HG03469 (cell line): Measurements from ENCODE around the gene L3MBTL4.

ENCODE experiments used
- ATAC-seq: cut with Tn5 transposase; IDR thresholded peaks from one replicate; pipeline ENCODE4 v1.9.1; 2021; ENCODE audit warnings: mild to moderate bottlenecking, moderate library complexity, moderate number of reproducible peaks; ENCODE audit not compliant: unreplicated experiment

L3MBTL4 gene

DNA sequence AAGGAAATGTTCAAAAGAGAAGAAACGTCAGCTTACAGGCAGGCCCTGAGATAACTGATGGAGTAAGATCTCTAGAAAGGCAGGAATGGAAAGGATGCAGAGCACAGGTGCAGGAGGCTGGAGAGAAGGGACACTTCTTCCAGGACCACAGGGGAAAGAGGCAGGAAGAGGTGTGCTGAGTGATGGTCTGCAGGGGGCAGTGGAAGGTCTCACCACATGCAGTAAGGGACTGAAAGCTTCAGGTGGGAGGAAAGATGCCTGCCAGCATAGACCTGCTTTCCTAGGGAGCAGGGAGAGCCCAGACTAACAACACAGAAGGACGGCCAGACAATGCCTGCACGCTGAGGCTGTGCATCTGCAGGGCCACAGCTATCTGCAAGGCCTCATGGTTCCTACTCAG, 156.8 kb downstream of the L3MBTL4 start:
- ATAC-seq = no peak

DNA sequence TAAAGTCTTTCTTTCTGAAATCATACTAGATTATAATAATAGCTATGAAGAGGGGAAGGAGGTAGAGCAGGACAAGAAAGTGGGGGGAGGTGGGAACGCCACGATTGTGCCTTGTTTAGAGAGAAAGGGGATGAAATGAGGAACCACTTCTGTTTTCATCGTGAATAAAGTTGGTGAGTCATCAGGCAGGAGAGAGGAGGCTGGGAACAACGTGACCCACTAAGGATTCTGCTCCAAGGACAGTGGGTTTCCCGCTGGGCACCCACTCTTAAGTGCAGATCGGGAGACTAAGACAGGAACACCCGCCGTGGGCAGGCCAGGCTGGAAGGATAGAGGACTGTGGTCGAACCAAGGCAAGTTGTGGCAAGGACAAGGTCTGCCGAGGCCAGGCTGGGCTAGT, 158.2 kb downstream of the L3MBTL4 start:
- no peak for ATAC-seq

DNA sequence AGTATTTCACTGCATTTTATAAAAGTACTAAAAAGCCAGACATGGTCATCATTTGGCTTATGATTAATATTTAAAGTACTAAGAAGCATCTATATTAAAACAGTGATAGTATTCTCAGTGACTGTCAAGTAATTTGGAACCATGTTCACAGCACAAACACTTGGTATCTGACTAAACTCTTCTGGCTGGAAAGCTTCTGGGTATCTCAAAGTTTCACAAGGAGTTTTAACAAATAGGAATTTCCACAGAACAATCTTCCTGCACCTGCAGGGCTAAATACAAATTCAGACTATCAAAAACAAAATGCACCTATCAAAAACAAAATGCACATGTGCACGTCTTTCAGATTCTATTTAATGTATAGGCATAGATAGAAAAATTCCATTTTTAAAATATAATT, 158.8 kb downstream of the L3MBTL4 start:
- ATAC-seq = no peak

DNA sequence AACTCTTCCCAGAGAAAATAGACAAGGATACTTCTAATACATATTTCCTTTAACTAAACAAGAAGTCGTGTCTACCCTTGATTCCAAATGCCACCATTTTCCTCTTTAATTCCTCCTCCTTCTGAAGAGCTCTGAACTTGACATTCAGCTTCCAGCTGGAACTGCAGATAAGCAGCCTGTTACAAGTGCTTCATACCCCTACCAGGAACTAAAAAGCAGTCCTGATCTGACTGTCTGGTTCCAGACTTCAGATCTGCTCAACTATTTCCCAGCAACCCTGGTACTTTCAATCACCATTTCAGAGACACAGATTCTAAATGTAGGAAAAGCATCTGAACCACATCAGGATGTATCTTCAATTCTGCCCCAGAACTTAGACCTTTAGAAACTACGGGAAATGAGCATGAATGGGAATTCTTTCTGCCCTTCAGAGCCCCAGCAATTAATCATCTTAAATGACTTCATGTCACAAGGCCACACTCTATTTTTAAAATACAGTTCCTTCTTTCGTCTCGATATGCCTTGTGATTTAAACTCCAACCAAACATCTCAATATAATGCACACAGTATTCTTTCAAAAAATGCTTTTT, 159.5 kb downstream of the L3MBTL4 start:
- peak; percentile 48 for ATAC-seq

DNA sequence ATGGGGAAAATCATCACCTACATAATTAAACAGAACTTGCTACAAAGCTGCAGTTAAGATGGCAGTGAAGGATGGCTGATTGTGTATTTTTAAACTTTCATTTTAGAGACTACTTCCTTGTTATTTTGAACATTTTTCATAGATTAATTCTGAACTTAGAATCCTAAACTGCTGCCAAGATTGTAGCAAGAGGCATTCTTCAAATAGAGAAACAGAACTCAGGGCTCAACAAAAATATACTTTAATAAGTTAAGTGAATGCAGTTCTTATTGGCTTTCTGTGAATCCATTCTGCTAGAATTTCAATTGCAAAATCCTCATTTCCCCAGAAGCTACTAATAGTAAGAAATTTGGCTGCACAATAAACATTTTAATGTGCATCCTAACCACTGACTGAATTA, 160.3 kb downstream of the L3MBTL4 start:
- no peak for ATAC-seq

DNA sequence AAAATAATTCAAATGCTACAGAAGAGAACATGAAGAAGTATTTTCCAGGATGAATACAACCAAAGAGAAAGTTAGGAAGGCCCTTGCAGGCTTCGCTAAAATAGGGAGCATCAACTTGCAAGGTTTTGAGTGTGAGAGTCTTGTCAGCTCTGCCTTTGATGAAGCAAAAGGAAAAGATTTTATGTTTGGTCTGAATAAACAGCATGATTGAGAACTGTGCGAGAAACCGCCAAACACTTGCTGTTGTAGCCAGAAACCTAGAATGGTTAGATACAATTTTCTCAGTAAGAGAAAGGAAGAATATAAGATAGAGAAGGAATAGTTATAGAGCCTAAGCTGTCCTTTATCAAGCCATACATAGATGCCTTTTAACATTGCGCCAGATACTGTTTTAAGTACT, 163.6 kb downstream of the L3MBTL4 start:
- ATAC-seq = no peak

DNA sequence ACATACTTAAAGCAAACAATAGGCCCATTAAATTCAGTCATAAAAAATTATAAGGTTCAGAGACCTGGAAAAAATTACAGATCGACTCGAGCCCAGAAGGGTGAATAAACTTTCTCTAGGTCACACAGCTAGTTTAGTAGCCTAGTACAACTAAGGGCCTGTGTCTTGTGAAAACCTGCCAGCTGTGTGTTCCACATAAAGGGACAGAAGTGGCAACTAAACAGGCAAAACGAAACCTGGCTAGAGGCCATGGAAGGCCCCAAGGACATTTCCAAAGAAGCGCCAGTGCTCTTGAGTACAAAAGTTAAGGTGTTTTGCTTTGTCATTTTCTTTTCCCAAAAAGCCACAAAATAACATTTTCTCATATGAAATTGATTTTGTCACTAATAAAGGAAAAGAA, 164.9 kb downstream of the L3MBTL4 start:
- ATAC-seq = no peak

DNA sequence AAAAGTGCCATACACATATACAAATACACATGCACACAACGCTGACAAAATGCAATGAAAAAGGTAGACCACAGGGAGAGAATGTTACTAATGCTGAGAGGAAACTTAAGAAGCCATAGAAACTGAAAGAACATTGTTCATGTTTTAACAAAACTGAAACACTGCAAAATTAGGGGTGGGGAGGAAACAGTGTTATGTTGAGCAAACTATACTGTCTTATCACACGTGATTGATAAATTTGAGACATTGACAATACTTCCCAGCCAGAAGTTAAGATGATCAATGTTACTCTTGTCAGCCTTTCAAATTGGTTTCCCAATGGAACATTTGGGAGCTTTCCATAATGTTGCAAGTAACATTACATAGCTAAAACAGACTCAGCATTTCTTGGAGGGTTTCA, 165.5 kb downstream of the L3MBTL4 start:
- ATAC-seq = peak; percentile 89

DNA sequence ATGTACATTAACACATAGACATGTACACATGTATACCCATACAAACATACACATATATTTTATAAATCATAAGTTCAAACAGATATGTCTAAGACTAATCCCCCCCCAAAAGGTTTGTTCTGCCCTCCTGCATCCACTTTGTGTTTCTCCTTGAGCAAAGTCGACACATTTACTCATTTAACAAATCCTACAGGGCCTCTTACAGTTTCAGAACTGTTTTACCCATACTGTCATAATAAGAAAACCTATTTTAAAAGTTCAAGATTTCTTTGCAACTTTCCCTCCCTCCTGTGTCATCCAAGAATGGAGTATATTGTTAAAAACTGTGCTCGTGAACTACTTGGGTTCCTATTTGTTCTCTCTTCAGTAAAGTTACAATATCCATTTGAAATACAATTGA, 166.7 kb downstream of the L3MBTL4 start:
- ATAC-seq = peak; percentile 39

DNA sequence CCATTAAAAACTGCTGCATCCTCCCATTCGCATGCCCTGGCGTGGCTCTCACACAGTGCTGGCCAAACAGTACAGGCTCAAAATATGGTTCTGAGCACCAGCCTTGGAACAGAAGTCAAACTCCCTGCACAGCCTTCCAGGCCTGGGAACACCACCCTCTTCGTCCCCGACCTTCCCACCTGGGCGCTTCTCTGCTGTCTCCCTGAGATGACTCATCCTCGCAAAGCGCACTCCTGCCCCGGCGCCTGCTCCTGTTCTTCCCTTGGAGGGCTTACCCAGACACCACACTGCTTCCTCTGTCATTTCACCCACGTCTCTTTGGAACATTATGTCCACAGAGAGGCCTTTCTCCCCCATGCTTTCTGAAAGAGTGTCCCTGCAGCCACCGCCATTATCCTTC, 172.7 kb downstream of the L3MBTL4 start:
- no peak for ATAC-seq

DNA sequence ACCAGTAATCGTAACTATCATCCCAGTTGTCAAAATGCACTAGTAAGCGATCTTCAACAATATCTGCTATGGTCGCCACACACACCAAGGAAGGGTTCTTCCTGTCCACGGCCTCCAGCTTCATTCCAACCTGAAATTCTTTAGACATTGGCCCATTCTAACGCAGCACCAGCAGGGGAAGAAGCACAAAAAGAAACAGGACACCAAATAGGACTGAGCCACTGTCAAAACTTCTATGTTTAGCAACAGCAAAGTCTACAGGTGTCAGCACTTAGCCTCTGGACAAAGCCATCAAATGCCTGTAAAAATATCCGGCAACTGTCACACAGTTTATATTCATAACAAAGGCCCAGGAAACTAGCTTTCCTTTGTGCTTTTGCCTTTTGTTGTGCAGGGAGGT, 175.0 kb downstream of the L3MBTL4 start:
- no peak for ATAC-seq

DNA sequence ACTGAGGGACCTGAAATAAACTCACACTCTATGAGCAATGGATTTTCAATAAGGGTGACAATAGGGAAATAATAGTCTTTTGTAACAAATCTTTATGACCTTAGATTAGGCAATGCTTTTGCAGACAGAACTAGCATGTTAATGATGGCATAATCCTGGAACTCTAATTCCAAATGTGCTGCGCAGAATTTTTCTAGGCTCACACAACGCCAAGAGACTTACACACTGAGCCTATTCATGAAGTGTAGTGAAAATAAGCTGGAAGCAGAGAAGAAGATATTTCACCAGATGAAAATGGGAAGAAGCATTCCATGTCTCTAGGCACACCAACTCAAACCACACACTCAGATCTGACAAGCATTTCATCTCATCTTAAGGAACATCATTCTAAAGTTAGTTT, 178.5 kb downstream of the L3MBTL4 start:
- no peak for ATAC-seq

DNA sequence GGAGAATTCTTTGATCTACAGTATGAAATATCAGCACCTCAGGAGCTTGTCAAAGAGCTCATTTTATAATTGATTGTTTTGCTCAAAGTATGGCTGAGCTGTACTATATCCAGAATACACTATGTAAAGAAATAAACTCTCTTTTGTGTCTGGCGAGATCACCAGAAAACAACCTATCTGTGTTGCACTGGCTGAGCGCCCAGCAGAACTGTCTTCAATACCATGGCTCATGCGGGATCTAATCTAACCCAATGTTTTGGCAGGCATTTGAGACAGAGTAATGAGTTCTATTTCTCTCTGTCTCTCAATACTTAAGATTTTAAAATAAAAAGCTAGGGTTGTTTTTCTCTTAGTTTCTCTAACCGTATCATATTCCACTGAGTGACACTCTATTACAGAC, 192.4 kb downstream of the L3MBTL4 start:
- no peak for ATAC-seq

DNA sequence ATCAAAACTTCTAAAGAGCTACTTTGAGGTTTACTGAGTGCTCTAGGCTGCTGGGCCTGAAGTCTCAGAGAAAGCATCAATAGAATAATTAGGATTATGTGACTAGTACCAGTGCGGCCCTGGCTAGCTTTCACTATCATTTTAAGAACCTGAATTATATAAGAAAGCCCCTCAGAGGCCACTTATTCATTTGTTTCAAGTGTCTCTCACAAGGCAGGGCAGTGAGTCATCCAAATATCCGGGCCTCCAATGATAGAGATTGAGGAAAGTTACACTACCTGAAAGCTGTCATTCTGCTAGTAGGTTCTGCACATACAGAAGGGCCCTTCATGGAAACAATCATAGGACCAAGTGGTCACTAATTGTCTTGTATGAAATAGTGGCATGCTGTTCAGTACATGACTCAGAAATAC, 193.1 kb downstream of the L3MBTL4 start:
- no peak for ATAC-seq

DNA sequence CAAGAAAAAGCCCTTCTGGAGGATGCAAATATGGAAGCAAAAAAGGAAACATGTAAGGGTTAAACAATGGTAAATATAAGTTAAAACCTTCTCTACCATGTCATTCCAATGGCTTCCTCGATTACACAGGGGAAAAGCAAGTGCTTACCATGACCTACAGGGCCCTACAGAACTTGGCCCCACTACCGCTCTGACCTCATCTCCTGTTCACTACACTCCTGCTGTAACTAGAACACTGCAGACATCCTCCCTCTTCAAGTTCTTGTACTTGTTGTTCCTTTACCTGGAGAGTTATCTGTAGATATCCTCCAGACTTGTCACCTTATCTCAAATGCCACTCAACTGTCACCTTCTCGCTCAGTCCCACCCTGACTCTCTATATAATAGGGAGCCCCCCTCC, 194.6 kb downstream of the L3MBTL4 start:
- no peak for ATAC-seq

DNA sequence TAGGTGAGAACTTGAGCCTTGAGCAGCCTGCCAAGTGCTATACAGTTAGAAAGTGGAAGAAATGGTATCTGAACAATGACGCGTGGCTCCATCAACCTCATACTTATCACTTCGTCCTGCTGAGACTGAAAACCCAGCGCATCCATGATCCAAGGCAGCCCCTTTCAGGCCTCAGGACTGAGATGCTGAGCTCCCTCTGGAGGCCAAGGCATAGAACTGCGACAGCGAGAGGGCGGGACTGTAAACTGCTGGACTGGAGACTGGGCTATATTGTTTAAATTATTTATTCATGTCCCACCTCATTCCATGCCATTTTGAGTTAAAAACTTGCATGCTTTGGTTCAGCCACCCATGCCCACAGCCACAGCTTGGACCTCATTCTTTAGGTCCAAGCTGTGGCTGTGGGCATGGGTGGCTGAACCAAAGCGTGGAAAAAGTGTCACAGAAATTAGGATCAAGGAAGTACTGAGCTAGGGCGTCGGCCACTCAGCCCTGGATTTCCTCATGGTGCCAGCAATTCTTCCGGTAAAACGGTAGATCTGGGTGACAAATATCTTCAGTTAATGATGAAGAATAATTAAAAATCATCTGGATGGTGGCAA, 195.5 kb downstream of the L3MBTL4 start:
- no peak for ATAC-seq

DNA sequence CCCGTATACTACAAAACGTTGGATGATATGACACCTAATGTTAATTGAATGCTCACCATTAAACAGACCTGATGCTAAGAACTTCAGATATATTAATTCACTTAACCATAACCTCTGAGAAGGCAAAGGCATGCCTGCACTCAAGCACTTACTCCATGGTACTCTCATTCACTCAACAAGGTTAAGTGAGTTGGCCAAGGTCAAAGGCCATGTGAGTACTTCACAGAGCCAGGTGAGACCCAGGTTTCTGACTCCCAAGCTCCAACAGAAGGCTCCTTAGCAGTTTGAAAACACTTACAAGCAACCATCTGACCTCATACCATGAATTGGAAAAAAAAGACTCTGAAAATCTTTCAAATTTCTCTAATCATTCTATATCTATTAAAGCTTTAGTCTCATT, 198.8 kb downstream of the L3MBTL4 start:
- no peak for ATAC-seq

DNA sequence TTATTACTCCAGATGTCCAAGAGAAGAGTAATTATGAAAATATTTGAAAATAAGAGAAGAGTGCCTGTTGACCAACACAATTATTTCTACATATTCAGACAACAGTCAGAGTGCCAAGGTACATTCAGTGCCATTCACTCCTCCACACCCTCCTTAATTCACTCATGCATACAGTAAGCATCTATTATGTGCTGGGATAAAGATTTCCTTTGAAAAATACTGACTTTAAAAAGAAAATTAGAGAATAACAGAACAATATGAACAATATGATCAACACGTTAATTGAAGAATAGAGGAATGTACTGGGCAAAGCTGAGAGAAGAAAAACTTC, 203.6 kb downstream of the L3MBTL4 start:
- ATAC-seq = no peak

DNA sequence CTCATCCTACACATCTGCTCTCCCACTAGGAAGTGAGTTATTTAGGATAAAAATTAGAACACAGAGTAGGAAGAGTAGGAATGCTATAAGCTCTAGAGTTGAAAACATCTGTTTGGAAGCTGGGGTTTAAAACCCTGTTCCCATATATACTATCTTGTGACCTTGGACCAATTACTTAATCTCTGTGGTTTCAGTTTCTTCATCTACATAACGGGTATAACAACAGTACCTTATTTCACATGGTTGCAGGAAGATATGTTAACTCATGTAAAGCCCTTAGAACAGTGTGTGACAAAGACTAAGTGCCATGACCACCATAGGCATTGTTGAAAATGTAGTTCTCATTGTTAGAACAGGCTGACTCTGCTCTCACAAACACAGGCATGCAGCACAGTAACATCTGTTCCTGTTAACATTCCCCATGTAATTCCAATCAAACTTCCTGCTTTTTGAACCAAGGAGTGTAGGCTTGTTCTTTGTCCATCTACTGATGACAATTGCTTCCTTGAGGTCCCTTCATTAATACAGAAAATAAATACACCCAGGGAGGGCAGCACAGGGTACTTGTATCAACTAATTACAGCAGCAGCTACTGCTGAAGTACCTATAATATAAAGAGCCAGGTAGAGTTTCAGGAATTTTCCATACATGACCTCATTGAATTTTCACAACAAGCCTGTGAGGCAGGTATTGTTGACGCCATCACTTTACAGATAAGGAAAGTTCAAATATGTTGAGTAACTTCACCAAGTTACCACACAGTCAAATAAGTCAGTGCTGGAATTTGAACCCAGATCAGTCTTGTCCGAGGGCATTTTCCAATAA, 204.2 kb downstream of the L3MBTL4 start:
- ATAC-seq = no peak

DNA sequence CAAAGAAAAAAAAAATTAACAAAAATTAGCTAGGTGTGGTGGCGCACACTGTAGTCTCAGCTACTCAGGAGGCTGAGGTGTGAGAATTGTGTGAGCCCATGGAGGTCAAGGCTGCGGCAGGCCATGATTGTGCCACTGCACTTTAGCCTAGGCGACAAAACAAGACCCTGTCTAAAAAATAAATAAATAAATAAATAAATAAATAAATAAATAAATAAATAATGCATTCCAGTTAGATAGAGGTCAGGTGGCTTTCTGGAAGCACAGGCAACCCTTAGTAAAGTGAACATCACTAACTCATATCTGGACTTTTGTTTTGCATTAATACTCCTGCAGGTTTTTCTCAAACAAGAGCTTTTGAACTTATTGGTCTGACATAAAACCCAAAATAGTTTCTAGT, 206.8 kb downstream of the L3MBTL4 start:
- no peak for ATAC-seq

DNA sequence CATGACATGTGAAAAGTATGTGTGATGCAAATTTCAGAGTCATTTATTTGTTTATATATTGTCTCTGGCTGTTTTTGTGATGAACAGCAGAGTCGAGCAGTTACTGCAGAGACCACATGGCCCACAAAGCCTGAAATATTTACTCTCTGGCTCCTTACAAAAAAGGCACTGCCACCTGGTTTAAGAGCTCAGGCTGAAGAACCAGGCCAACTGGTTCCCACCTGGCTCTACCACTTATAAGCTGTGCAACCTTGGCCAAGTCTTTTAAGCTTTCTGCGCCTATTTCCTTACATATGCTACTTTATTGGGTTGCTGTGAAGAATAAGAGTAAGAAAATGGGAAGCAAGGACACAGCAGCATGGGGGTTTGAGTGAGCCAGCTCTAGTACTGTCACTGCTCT, 207.6 kb downstream of the L3MBTL4 start:
- ATAC-seq = no peak

DNA sequence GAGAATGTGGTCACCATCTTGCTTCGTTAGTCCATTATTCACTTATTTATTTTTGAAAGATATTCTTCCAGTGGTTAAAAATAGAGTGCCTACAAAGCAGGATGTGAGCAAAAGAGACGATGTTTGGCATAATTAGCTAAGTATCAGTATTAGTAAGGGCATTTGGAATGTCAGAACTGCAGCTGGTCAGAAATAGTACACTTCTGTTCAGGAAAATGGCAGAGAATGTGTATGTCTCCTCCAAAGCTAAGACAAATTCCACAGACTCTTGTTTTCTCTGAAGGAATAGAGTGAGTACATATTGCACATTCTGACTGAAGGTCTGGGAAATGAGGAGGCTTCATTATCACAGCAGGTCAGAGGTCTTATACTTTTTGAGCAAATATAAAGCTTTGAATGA, 209.0 kb downstream of the L3MBTL4 start:
- ATAC-seq = no peak
